Stimulated activated CD8-positive, alpha-beta memory T cell treated with anti-CD3 and anti-CD28 coated beads, Interleukin-4, amount 100 ng/mL, for 48 hours (primary cell): ENCODE data around the gene NARF.

Experiments
- DNase-seq: peaks from one replicate; pipeline ENCODE4 v3.0.0-alpha.2; 2020

NARF gene

GRCh38 chr17:82479602-82480001, 21.1 kb downstream of the NARF start:
- no peak for DNase-seq

- no peak for DNase-seq
Measured at GRCh38 chr17:82480318-82480717, 21.8 kb downstream of the NARF start.

GRCh38 chr17:82483204-82483660, 24.7 kb downstream of the NARF start:
- no peak for DNase-seq

GRCh38 chr17:82483836-82484235, 25.3 kb downstream of the NARF start:
- DNase-seq = no peak

GRCh38 chr17:82486231-82487094, 27.9 kb downstream of the NARF start:
- no peak for DNase-seq

GRCh38 chr17:82487910-82488309, 29.4 kb downstream of the NARF start:
- DNase-seq = no peak

- DNase-seq = no peak
Measured at GRCh38 chr17:82489117-82489516, 30.6 kb downstream of the NARF start.

- DNase-seq = no peak
Measured at GRCh38 chr17:82489851-82490511, 31.4 kb downstream of the NARF start.

- no peak for DNase-seq
Measured at GRCh38 chr17:82490512-82491195, 32.1 kb downstream of the NARF start.

- DNase-seq = no peak
Measured at GRCh38 chr17:82491196-82491530, 32.6 kb downstream of the NARF start.

- no peak for DNase-seq
Measured at GRCh38 chr17:82491533-82491932, 33.0 kb downstream of the NARF start.

GRCh38 chr17:82492643-82493225, 34.2 kb downstream of the NARF start:
- DNase-seq = no peak

- DNase-seq = no peak
Measured at GRCh38 chr17:82493226-82493781, 34.8 kb downstream of the NARF start.

- DNase-seq = peak; percentile 94
Measured at GRCh38 chr17:82494236-82495055, 35.9 kb downstream of the NARF start.

GRCh38 chr17:82495844-82496528, 37.4 kb downstream of the NARF start:
- no peak for DNase-seq

GRCh38 chr17:82496529-82497434, 38.2 kb downstream of the NARF start:
- peak; percentile 95 for DNase-seq

- peak; percentile 54 for DNase-seq
Measured at GRCh38 chr17:82497483-82498405, 39.2 kb downstream of the NARF start.

GRCh38 chr17:82502207-82502606, 43.7 kb downstream of the NARF start:
- no peak for DNase-seq

GRCh38 chr17:82503094-82503727, 44.7 kb downstream of the NARF start:
- DNase-seq = no peak
